SHP77 treated with DMSO at 0.1 percent for 48 hours (cell line): ENCODE measurements around the gene TNFAIP8.

Experiments used
- DNase-seq: peaks from one replicate; lab custom pipeline; 2025; lab: John Stamatoyannopoulos, UW

The TNFAIP8 gene

DNA sequence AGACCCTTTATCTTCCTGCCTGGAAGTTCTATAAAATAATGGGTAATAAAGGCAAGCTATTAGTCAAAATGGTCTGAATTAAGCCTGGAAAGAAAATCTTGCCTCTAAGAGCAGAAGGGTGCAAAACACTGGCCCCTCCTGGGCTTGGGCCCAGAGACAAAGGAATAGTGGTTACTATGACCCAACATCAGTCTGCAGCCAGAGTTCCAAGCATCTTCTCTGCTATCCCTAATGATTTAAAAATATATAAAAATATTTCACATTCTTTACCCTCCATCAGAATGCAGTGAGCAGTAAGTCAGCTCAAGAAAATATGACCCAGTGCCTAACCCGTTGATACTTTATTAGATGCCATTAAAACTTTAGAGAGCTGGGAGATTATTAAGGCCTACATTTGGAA lies 14.7 kb downstream of the TNFAIP8 start:
- DNase-seq, result no peak

DNA sequence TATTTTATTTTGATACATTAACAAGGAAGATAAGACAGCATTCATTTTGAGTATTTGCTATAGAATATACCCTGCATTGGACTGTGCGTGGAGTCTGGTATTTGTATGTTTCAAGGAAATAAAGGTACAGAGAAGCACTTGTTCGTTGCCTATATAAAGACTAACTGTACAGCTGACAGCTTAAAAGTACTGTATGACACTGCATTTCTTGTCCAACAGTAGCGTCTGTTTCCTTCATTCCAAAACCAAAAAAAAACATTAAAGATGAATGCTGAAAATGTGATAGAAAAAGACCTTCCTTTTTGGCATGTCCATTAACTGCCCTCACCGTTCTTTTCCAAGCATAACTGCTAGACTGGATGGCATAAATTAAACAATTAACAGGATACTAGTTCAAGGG lies 15.3 kb downstream of the TNFAIP8 start:
- DNase-seq, result no peak

DNA sequence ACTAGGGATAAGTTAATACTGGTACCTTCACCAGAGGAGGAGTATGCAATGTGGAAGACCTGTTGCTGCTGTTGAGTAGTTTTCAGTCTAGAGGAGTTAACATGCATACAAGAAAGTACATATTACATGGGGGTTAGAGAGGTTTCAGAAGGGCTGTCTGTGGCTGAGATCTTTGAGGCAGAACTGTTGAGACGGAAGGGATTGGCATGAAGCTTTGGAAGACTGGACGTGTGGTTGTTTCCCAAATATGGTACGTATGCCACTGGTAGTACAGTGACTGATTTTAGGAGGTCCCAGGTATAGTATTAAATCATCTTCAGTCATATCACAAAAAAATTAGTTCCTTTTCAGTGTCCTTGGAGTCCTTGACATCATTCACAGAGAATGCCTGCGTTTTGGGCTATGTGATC lies 17.6 kb downstream of the TNFAIP8 start:
- DNase-seq, result no peak

DNA sequence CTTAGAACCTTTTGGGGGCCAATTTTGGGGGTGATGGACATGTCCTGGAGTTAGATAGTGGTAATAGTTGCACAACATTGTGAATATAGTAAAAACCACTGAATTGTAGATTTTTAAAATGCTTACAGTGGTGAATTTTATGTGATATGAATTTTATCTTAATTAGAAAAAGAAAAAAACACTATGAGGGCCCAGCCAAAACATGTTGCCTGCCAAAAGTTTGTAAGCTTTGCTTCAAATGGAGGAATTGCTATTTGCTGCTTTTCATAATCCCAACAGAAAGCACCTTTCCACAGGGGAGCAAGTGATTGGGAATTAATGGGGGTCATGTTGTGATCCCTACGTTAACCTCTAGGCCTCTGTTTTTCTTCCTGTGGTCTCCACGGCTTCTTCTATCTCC lies 19.1 kb downstream of the TNFAIP8 start:
- DNase-seq, result no peak

DNA sequence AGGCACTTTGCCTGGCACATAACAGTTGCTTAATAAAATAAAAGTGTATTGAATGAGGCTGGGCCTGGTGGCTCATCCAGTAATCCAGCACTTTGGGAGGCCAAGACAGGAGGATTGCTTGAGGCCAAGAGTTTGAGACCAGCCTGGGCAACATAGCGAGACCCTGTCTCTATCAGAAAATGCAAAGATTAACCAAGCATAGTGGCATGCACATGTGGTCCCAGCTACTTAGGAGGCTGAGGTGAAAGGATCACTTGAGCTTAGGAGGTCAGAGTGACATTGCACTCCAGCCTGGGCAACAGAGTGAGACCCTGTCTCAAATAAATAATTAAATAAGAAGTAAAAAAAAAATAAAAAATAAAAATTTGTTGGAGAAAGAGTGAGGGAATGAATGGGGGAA lies 21.2 kb downstream of the TNFAIP8 start:
- DNase-seq, result no peak

DNA sequence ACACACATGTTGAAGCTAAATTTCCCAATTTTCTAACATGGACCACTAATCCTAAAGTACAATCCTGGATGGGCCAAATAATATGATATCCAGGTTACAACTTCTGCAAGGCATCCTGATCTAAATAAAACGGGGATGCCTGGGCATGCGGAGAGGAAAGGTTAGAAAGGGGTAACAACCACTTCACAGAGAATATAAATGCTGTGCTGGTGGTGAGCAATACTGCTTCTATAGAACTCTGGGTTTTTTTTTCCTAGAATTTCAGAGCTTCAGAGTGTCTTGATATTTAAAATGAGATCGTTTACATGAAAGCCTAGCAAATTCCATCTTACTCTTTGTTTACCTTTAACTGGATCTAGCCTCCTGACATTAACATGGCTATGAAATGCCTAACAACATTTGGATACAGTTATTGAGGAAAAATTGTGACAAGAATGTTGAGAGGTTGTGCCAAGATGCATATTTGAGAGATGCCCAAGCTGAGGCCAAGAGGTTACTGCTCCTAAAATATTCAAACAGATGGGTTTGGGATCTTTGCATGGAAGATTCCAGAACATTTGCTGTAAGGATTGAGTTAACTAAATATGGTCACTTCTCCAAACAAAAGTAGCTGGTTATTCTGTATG lies 22.4 kb downstream of the TNFAIP8 start:
- no peak for DNase-seq

DNA sequence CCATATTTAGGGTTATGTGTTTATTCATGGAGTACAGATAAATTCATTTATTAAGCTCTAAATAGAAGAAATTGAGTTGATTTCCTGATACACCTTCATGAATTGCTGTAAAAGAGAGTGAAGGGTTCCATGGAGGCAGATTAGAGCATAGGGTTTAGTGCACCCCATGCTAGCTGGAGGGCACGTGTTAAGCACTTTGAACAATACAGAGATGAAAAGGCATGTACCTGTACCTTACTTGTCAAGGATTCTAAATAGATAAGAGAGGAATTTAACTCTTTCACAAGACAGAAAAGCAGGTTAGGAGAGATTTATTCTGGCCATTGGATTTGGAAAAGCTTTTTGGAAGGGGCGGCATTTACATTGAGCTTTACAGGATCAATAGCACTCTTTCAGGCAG lies 23.3 kb downstream of the TNFAIP8 start:
- DNase-seq, result no peak

DNA sequence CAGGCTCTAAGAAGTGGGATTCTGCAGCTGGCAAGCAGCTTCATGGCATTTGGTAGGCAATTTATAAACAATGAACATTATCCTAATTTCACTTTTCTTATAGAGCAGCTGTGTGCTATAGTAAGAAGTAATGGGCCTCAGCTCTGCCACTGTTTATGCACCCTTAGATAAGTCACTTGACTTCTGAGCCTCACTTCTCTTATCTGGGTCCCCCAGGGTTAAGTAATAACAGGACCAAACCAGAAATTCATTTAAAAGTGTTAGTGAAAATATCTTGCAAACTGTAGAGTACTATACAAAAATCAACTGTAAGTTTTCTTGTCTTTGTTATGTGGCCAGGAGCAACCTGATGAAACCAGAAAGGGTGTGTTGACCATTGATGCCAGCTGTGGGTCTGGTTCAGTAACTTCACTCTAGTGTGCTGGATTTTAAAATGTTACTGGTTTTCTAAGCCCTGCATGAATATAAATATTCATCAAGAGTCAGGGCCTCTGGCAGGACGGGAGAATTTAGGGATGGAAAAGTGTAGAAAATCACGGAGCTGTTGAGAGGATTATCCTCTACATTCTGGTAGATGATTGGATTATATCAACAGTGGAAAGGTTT lies 24.2 kb downstream of the TNFAIP8 start:
- DNase-seq, result no peak

DNA sequence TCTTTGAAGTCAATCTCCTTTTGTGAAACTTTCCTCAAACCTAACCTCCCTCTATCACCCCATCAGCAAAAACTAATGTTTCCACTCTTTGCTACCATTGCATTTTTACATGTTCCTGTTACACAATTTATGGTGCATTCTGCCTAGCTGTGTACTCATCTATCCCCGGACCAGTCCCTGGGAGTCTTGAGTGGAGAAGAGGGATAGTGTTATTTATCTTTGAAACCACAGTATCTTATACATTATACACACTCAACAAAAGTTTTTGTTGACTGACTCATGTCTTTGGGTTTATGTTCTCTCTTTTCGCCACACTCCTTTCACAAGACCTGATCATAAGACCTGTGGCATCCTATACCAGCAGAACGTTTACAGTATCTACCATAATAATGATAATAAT lies 26.4 kb downstream of the TNFAIP8 start:
- no peak for DNase-seq

DNA sequence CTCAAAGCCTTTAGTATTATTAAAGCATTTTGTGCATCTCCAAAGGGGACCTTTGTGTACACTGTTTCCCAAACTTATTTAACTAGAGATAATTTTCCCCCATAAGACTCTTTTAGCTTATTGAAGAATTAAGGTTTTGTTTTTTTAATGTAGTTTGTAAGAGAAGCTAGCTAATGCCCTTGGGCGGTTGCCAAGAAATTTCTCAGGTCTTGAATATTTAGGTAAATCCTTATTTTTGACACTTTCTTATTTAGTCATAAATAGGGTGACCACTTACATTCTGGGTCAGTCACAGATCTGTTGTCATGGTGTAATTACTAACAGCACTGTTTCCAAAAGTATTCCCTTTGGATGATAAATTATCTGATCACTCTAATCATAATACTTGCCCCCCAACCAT lies 27.2 kb downstream of the TNFAIP8 start:
- DNase-seq, result no peak

DNA sequence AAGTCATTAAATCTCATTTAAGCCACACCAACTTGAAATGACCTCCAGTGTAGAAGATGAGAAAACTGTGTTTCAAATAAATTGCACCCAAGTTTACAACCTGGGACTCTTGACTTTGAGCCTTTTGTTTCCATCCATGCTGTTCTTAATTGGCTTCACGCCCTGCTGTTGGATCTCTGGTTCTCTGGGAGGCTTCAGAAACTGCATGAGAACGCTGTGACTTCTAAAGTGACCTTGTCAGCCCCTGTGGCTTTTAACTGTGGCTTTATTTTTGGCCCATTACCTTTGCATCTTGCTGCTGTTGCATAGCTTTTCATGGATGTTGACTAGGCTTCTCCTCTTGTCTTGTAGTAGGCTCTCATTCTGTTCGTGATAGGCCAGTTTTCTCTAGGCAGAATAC lies 29.3 kb downstream of the TNFAIP8 start:
- DNase-seq, result no peak

DNA sequence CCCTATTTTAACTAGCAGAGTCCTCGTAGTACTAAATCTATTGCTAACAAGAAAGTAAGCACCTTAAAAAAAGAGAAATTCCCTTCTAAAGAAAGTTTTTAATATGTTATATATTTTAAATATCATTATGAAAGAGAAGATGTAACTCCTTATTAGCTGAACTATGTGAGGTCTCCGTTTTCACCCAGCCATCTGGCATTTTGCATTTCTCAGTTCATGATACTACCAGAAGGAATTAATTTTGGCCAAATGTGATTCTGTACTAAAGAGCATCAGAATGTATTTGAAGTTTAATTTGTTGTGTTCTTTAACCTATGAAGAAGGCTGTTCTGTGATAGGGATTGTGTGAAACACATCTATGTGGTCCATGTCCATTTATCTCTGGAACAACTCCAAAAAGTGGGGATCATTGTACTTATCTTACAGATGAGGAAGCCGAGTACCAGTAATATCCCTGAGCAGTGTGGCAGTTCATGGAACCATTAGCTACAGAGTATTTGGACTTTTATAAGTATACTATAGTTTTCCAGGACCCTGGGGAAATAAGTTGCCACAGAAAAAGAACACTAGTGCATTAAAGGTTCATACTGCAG lies 29.8 kb downstream of the TNFAIP8 start:
- DNase-seq, result no peak

DNA sequence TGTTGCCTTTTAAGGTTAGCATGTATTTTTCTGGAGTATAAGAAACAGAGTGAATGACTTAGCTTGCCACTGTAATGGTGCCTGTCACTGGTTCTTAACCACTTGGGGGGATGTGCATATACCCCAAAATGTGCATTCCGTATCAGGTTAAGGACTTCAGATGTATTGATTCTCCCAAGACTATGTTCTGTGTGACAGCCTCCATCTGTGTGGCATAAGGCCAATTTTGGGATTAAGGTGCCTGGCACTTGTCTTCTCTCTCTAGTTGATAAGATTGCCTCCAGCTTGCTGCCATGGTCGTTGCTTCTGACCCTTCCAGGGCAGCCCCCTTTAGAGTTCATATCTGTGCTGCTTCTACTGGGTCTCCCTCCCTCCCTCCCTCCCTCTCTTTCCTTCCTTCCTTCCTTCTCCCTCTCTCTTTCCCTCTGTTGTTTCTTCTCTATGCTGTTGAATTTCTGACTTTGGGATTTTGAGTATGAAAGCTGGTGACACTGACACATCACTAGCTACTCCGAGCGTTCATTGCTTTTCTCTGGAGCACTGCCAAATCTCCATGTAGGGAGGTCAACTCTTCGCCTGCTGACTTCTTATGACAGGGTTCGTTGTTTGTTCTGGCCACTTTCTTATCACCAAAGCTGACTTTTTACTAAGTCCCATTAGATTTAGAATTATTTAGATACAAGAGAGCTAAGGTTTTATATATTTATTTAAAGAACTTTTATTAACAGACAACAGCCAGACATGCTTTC lies 31.0 kb downstream of the TNFAIP8 start:
- no peak for DNase-seq

DNA sequence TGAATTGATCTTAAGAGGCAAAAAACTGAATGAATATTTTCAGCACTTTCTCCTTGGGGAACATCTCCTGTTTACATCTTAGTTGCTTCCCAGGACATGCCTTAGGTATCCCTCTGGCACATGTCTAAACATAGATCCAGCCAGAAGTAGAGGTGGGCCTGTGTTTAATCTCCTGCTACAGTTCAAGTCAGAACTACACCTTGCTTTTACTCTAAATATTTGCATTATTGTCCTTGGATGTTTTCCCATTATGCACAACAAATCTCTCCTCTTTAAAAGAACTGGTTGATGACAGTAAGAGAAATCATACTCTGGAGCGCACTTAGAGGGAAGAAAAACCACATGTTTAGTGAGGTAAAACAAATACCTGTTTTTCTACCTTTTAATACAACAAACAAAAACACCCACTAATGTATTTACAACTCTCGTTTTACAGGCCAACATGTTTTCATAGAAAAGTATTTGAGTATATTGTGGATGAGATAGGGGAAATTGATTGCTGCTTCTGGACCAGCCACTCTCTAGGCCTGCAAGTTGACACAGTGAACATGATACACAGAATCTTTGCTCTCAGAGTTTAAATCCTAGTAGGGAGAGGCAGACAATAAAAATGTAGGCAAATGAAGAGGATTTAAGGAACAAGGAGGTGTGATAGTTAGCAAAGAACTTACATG lies 32.3 kb downstream of the TNFAIP8 start:
- DNase-seq, result no peak

DNA sequence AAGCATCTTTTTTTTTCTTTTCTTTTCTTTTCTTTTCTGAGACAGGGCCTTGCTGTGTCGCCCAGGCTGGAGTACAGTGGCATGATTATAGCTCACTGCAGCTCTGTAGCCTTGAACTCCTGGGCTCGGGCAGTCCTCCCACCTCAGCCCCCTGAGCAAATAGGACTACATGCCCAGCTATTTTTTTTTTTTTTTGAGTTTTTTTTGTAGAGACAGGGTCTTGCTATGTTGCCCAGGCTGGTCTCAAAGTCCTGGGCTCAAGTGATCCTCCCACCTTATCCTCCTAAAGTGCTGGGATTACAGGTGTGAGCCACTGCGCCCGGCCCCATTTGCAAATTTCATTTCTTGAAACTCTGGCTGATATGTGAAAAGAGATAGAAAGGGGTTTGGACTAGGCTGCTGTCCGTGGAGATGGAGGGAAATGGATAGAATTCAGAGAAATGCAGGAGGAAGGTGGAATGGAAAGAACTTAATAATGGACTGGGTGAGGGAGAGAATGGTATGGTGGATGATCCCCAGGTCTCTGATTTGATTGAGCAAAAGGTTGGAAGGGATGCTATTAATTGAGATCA lies 32.9 kb downstream of the TNFAIP8 start:
- no peak for DNase-seq

DNA sequence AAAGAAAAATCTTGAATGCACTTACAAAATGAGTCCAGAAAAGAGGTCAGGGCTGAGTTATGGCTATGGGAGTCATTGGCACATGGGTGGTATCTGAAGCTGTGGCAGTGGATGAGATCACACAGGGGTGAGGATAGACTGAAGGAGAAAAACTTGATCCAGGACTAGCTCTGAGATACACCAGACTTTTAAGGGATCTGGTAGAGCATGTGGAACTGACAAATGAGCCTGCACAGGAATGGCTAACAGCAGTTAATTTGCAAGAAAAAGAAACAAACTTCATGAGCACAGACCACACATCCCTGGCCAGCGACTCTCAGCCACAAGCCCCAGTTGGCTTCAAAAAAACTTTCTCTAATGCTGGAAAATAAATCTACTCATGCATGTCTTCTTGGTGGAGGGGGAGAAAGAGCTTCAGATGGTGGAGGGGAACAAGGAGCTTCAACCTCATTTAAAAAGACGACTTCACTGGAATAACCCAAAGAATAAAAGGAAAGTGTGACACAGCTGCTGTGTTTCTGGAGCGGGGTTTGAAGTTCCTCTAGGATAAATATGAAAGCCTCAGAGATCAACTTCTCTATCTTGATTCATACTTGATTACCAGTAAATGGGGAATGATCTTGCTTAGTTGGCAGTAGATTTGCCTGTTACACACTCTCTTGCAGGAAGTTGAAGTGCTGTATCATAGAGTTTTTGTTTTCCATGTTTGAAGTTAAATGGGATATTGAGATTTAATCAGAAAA lies 33.6 kb downstream of the TNFAIP8 start:
- DNase-seq, result no peak

DNA sequence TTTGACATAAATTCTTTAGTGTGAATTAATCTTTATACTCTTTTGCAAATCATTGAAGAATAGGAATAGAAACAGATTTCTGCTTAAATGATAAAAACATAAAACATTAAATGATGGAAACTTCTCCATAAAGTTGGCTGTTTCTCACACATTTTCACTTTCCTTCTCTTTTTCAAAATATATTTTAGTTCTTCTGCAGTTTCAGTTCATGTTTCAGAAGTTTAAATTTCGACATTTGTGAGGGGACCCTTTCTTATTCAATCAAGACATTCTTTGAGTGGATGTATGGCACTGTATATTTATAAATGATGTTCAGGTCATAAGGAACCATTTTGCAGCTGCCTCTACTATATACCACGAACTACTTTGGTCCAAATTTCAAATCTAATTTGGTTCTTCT lies 34.6 kb downstream of the TNFAIP8 start:
- DNase-seq, result no peak

DNA sequence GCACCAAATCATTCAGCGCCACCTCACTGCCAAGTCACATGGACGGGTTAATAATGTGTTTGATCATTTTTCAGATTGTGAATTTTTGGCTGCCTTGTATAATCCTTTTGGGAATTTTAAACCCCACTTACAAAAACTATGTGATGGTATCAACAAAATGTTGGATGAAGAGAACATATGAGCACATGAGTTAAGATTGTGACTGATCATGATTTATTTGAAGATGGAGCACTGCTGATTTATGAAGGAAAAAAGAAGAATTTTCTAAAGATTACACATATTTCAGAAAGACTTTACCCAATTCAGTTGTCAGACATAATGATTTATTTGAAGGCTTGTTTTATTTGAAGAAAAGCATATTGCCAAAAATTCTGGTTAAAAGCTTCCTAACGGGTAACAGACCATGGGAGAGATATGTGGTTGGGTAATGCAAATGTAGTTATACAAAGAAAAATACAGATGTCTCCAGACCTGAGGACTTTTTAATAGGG lies 37.4 kb downstream of the TNFAIP8 start:
- DNase-seq, result no peak

DNA sequence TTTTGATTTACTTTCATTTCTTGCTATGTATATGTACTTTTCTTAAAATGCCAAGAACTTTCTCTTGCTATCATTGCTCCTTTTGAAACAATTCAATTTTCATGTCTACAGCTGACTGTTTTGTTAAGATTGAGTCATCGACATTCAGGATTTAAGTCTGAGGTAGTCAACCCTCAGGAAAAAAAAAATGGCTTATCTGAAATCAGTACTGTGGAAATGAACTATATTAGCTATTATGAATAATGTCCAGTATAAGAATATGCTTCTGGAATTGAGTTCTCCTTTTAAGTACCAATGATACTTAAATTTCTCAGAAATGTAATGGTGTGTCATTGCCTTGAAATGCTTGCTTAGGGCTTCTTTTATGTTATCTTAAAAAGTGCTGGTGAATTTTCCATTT lies 37.9 kb downstream of the TNFAIP8 start:
- no peak for DNase-seq

DNA sequence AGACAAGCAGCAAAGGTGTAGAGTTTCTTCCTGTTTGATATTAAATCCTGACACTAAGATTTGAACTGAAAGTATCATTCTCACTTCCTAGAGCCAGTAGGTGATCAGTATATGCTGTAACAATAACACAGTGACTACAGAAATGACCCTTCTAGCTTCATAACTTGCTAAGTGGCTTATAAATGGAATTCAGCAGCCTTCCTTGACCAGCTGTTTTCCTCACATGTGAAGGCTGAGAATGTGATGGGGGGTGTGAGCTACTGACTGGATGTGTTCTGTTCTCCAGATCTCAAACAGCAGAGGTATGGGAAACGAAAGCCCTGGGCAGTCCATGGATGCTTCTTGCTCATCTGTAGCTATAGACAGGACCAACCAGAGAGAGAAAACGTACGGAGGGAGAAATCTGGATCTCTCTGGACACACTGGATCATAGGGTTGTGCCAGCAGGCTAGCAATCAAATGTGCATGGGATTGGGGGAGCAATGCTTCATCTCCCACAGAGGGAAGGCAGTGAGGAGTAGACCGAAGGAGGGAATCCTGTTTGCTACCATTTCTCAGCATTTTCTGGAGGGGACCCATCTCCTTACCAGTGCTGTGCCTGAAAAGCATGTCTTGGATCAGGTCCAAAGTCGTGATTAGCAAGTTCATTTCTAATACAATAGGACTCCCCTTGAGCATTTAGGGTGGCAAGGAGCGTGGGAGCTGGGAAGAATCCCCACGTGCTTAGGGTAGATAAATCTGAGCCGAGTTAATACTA lies 39.4 kb downstream of the TNFAIP8 start:
- no peak for DNase-seq
